Right lobe of liver (tissue), 6 donors: Measurements from ENCODE around the gene TIMP3. TPM values are rescaled to one million over a fixed set of nuclear protein-coding genes. Genes with fewer than 3 reads are reported as not detected.

ENCODE experiments used
- ATAC-seq, 4 donors: fragments of 200-7000 bp; cut with Tn5 transposase; one replicate each; pipeline ENCODE4 v1.9.1; 2020; ENCODE audit warnings: mild to moderate bottlenecking in 4 of 4, moderate library complexity in 4 of 4
- DNase-seq, 3 donors: peaks; one replicate each; pipeline ENCODE4 v3.0.0-alpha.2; 2020
- H3K27ac ChIP-seq, 3 donors: fragments of 200-600 bp; one replicate each; pipeline ENCODE4 v1.8.0; 2022
- H3K27me3 ChIP-seq, 2 donors: fragments of 200-600 bp; one replicate each; pipeline ENCODE4 v1.8.0; 2022
- H3K36me3 ChIP-seq, 4 donors: fragments of 200-600 bp; sonication (generic) in 1 of 4; one replicate each; pipeline versions ENCODE4 v1.5.1 to v1.8.0; 2017 to 2022; ENCODE audit warnings: control low read depth in 1 of 4
- H3K4me1 ChIP-seq, 4 donors: fragments of 200-600 bp; sonication (generic) in 1 of 4; one replicate each; pipeline versions ENCODE4 v1.5.1 to v1.8.0; 2017 to 2022; ENCODE audit warnings: control low read depth in 1 of 4
- H3K4me3 ChIP-seq, 3 donors: fragments of 200-600 bp; one replicate each; pipeline ENCODE4 v1.8.0; 2022
- H3K9me3 ChIP-seq, 4 donors: fragments of 200-600 bp; sonication (generic) in 1 of 4; one replicate each; pipeline versions ENCODE4 v1.5.1 to v1.8.0; 2017 to 2022; ENCODE audit warnings: control low read depth in 1 of 4
- CTCF ChIP-seq, 4 donors: fragments of 200-600 bp in 3 of 4; fragments of 450-650 bp in 1 of 4; IDR thresholded peaks; one replicate each; pipeline versions ENCODE4 v1.5.1 to v1.8.0; 2016 to 2022; ENCODE audit warnings: antibody characterized with exemption in 4 of 4, mild to moderate bottlenecking in 2 of 4
- POLR2A ChIP-seq: fragments of 450-650 bp; IDR thresholded peaks from one replicate; pipeline ENCODE4 v1.6.1; 2017; ENCODE audit warnings: antibody characterized with exemption, mild to moderate bottlenecking
- WGBS: methylation state at CpG from one replicate; pipeline ENCODE4 v1.1.6; 2018; ENCODE audit warnings: low coverage, low lambda C conversion rate; ENCODE audit not compliant: insufficient coverage; ENCODE audit errors: missing lambda C conversion rate; 5-methylcytosine and 5-hydroxymethylcytosine counted together
- intact Hi-C, 2 donors: fragments of 100-400 bp; cut with DNase I; formaldehyde crosslinking; loops; one replicate each; pipeline versions ENCODE4 v1.11.2 to v1.14.1; 2022
- total RNA-seq, 6 experiments: library from RNA; depleted of rRNA in 2 of 6; stranded (reverse); fragments of >200 nt in 2 of 6; fragmentation: NEBNext Ultra II Directional in 3 of 6; extraction: Animal tissue kit (Norgen Biotek cat#: 25700) in 3 of 6; gene quantifications; one replicate each; pipeline versions ENCODE4 v1.1.0 to v1.2.4, GENCODE V29; 2016 to 2023
- donor health status: DM: no; HTN: yes; CAD: no.
- donor health status: DM: no; HTN: no; CAD: no.
- donor health status: DM: no; HTN: no; CAD: no.
- donor health status: DM: no; HTN: yes; CAD: no.
- donor health status: DM: no; HTN: yes; CAD: no.

TIMP3 gene
- total RNA-seq, 6 experiments from 2014 or later: 21.9 to 58.6 (median 52.7) TPM

GRCh38 chr22:32822179-32822877 is 20.8 kb downstream of the TIMP3 start:
- Histone ChIP-seq H3K9me3 (no peaks in the 10 kb centered on the region), H3K4me1 (no peaks in the 10 kb centered on the region), H3K27ac (no peak overlapping the region), H3K27me3 (no peaks in the 10 kb centered on the region), H3K36me3 (no peaks in the 10 kb centered on the region), H3K4me3 (no peak overlapping the region)
- DNase-seq (no peak), ATAC-seq (peak in 2 of 4 donors; percentile 2 to 55)
- WGBS: 59% methylated on average over 7 of the region's 7 CpGs
- TF ChIP-seq CTCF (IDR thresholded peaks at IDR 0.05) (no peak), POLR2A (no peak)
- intact Hi-C loops: no loop called here

- no peaks in the 10 kb centered on the region for H3K4me1 ChIP-seq
- H3K27me3 ChIP-seq: no peaks in the 10 kb centered on the region
- H3K9me3 ChIP-seq: no peaks in the 10 kb centered on the region
- DNase-seq: peak in 2 of 3 donors; percentile 36 to 57
- peak; percentile 17 to 82 (median 58) for ATAC-seq
- no peak overlapping the region for H3K4me3 ChIP-seq
- TF ChIP-seq CTCF (IDR thresholded peaks at IDR 0.05) (peak; percentile 40 to 52 (median 44)), POLR2A (no peak)
- intact Hi-C loops: no loop called here
- H3K27ac ChIP-seq: no peak overlapping the region
- no peaks in the 10 kb centered on the region for H3K36me3 ChIP-seq
- 50% methylated on average over 7 of the region's 10 CpGs for WGBS
Observed at GRCh38 chr22:32823024-32823730, 21.7 kb downstream of the TIMP3 start.

DNA sequence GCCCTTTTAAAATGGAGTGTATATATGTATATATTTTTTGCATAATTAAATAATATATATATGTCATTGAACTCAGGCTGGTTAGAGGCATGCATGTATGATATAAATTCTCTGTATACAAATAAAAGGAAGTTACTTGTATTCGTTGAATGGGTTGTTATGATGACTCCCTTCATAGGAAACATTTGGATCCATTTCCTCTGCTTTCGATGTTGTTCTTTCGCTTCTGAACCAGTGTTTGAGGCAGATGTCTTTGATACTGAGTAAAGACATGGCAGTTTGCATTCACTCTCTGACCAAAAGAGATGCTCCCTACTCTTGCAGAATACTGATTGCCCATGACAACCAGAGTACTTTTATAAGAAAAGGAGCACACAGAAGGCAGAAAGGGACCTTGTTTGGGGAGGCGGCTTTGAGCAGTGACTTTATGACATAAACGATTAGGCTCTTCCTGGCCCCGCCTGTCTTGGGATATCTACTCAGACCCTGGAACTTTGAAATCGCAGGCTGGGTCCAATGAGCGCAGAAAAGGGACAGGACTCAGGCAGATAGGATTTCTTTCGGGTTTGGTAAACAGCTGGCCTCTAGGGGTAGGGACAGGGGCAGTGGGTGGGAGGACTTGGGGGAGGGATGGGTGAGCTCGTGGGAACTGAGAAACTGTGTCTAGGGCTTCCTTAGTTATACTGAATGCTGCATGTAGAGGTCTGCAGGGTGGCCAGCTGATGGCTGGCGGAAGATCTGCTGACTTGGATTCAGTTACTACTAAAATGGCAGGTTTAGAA is 23.2 kb downstream of the TIMP3 start:
- Histone ChIP-seq H3K27ac (no peak overlapping the region), H3K4me3 (no peak overlapping the region), H3K9me3 (no peaks in the 10 kb centered on the region), H3K36me3 (no peaks in the 10 kb centered on the region), H3K4me1 (no peaks in the 10 kb centered on the region), H3K27me3 (no peaks in the 10 kb centered on the region)
- ATAC-seq: no peak
- no peak for DNase-seq
- intact Hi-C loops: no loop called here
- TF ChIP-seq CTCF (IDR thresholded peaks at IDR 0.05) (no peak), POLR2A (no peak)
- 72% methylated on average over 9 of the region's 11 CpGs for WGBS

DNA sequence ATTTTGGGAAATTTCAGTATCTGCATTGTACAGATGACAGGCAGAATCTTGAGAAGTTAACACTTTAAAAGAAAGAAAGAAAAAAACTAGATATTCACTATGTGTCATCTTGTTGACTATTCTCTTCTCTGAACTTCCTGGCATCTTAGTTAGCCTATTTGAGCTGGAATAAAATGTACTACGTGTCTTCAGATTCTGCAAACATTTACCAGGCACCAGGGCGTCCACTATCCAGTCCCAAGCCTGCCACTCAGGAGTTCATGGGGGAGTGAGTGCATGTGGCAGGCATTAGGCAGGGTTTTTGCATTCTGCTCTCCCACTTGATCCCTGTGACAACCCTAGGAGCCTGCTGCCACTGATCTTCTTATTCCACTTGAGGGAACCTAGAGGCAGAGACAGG is 25.0 kb downstream of the TIMP3 start:
- no peak for TF ChIP-seq CTCF (IDR thresholded peaks at IDR 0.05)
- no peak for TF ChIP-seq POLR2A
- WGBS: 67% methylated on average over 2 of the region's 2 CpGs
- DNase-seq: no peak
- ATAC-seq: no peak
- H3K9me3 ChIP-seq: no peaks in the 10 kb centered on the region
- H3K27me3 ChIP-seq: no peaks in the 10 kb centered on the region
- H3K4me1 ChIP-seq: no peaks in the 10 kb centered on the region
- no peak overlapping the region for H3K27ac ChIP-seq
- intact Hi-C loops: no loop called here
- no peak overlapping the region for H3K4me3 ChIP-seq
- no peaks in the 10 kb centered on the region for H3K36me3 ChIP-seq
